ENCODE measurements around the gene GNAZ. TPM values are rescaled to one million over a fixed set of nuclear protein-coding genes. Genes with fewer than 3 reads are reported as not detected.

The GNAZ gene
- total RNA-seq, 2 experiments from 2014 or later, result 0.35 to 0.37 TPM

DNA sequence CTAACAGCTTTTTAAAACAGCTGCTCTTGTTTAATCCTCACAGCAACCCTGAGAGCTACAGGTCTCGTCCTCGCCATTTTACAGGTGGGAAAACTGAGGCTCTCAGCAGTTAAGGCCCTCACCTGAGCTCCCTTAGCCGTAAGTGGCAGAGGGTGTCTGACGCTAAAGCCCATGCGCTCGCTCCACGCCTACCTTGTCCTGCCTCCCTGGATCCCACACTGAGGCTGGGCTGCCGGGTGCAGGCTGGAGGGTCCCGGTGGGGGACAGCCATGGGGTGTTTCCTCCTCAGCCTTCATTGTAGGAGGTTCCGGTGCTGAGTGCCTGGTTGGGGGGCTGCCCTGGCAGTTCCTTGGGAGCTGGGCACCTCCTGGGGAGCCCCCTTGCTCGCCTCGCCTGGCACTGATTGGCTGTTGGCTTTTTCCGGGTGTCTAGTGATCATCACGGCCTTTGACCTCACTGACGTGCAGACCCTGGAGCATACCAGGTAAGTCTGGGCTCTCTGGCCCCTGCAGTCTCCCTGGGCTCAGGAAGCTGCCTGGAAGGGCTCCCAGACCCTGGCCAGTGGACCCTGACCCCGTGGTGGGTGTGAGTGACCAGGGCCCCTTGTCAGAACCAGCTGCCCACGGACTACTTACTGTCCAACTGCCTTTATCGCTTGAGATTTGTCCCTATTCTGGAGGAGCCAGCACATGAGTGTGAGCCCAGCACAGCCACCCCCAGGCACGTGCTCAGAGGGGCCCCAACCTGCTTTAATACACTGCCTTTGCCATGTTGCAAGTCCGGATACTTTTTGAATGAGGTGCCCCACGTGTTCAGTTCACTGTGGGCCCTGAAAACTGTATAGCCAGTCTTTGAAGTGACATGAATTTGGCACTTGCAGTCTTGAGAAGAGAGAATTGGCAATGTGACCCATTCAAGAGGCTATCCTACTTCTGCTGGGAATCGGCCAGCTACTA is 87.5 kb downstream of the GNAZ start:
- no peak for DNase-seq

DNA sequence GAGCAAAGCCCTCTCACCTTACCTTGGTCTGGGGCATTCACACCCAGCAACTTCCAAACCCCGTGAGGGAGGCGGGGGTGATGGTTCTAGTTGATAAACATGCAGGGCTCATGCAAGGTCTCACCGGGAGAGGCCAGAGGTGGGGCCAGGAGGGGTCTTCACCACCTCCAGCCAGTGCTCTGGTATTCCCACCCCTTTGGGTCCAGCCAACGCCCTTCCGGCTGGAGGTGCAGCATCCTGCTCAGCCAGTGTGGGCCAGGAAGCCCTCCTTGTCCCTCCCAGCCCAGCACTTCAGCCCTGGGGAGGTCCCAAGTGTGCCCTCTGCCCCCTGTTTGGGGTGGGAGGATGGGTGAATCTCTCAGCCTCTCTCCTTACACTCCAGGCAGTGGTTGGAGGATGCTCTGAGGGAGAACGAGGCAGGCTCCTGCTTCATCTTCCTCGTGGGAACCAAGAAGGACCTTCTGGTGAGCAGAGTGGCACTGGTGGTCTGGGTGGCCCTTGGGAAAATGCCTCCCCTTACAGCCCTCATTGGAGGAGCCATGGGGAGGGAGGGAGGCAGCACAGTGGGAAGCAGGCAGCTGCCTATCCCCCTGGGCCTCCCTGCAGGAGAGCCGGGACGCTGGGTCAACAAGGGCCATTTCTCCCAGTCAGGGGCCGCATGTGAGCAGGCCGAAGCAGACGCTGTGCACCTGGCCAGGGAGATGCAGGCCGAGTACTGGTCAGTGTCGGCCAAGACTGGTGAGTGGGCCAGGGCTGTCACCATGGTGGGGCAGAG is 88.4 kb downstream of the GNAZ start:
- Mint-ChIP-seq H3K9me3 (no peaks in the 10 kb centered on the region), H3K27me3 (no peaks in the 10 kb centered on the region), H3K36me3 (ENCODE audit: low read depth) (no peaks in the 10 kb centered on the region), H3K4me3 (no peak overlapping the region), H3K27ac (no peak overlapping the region), H3K4me1 (peaks cover 5% of the 10 kb centered on the region)
- no peak for DNase-seq
- POLR2A ChIA-PET, result no interaction called here
- CTCF ChIA-PET, result interaction anchor here (1.4 kb wide), 1 partner anchor 123 kb away, joined by 3 read pairs; no protein-coding TSS in a partner anchor

More for the DNA sequence above, 87.5 kb downstream of the GNAZ start:
- Mint-ChIP-seq H3K9me3 (no peaks in the 10 kb centered on the region), H3K27me3 (no peaks in the 10 kb centered on the region), H3K4me3 (no peak overlapping the region), H3K4me1 (peaks cover 13% of the 10 kb centered on the region), H3K27ac (no peak overlapping the region), H3K36me3 (ENCODE audit: low read depth) (no peaks in the 10 kb centered on the region)
- CTCF ChIA-PET, result interaction anchor here (1.4 to 1.8 kb wide), 2 partner anchors 12 to 124 kb away, joined by 3 to 5 read pairs; partner anchors contain the start of gene RAB36
- POLR2A ChIA-PET, result no interaction called here

- H3K27ac Mint-ChIP-seq, result no peak overlapping the region
Observed at GRCh38 chr22:23159291-23159630, 88.9 kb downstream of the GNAZ start.

DNA sequence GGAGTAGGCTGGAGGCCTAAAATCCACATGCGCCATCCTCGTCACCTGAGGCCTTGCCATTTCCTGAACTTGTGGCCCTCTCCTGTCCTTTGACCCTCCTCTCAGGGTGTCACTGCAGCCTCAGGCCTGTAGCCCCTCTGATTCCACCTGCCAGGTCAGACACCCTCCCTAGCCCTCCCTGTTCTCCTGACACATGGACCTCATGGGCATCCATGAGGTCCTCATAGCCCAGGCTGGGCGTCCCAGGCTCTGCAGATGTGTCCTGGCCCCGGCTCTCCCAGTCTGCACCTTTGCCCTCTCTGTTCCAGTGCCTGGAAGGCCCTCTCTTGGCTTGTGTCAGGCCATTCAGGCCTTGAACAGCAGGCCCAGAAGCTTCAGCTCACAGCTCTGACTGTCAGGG is 90.7 kb downstream of the GNAZ start:
- ChIA-PET POLR2A (no interaction called here), CTCF (no interaction called here)
- Mint-ChIP-seq H3K4me1 (no peaks in the 10 kb centered on the region), H3K9me3 (no peaks in the 10 kb centered on the region), H3K4me3 (no peak overlapping the region), H3K27me3 (no peaks in the 10 kb centered on the region), H3K36me3 (ENCODE audit: low read depth) (no peaks in the 10 kb centered on the region), H3K27ac (no peak overlapping the region)
- no peak for DNase-seq

More at GRCh38 chr22:23159291-23159630, 88.9 kb downstream of the GNAZ start:
- H3K4me3 Mint-ChIP-seq, result no peak overlapping the region
- POLR2A ChIA-PET, result no interaction called here
- no peak for DNase-seq
- no peaks in the 10 kb centered on the region for H3K36me3 Mint-ChIP-seq (ENCODE audit: low read depth)
- no peaks in the 10 kb centered on the region for H3K9me3 Mint-ChIP-seq
- H3K4me1 Mint-ChIP-seq, result peaks cover 3% of the 10 kb centered on the region
- no peaks in the 10 kb centered on the region for H3K27me3 Mint-ChIP-seq
- CTCF ChIA-PET, result no interaction called here

DNA sequence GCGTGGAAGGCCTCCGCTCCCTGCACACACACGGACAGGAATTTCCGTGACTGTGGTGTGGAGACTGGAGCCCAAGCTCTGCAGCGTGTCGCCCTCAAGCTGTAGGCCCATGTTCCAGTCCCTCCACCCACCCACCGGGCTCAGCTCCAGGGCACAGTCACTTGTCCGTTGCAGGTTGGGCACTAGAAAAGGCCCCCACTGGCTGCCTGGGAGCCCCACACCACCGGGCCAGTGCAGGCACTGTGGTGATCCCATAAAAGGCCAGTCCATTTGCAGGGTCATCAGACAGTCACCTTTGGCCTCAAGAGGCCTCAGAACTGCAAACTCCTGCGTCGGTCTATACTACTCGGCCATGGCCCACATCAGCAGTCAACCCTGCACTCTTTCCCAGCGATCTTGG is 91.3 kb downstream of the GNAZ start:
- Mint-ChIP-seq H3K27ac (no peak overlapping the region), H3K27me3 (no peaks in the 10 kb centered on the region), H3K9me3 (no peaks in the 10 kb centered on the region), H3K4me1 (no peaks in the 10 kb centered on the region), H3K36me3 (ENCODE audit: low read depth) (no peaks in the 10 kb centered on the region), H3K4me3 (no peak overlapping the region)
- CTCF ChIA-PET, result no interaction called here
- DNase-seq, result no peak
- POLR2A ChIA-PET, result no interaction called here

- POLR2A ChIA-PET, result no interaction called here
- no peaks in the 10 kb centered on the region for H3K9me3 Mint-ChIP-seq
- no peak for DNase-seq
- H3K27ac Mint-ChIP-seq, result no peak overlapping the region
- no peaks in the 10 kb centered on the region for H3K4me1 Mint-ChIP-seq
- no peaks in the 10 kb centered on the region for H3K36me3 Mint-ChIP-seq (ENCODE audit: low read depth)
- H3K4me3 Mint-ChIP-seq, result no peak overlapping the region
- CTCF ChIA-PET, result interaction anchor here (0.6 to 2.4 kb wide), 3 partner anchors 11 to 118 kb away, joined by 3 to 10 read pairs (median 5); no protein-coding TSS in a partner anchor
- no peaks in the 10 kb centered on the region for H3K27me3 Mint-ChIP-seq
Observed at GRCh38 chr22:23163665-23164064, 93.3 kb downstream of the GNAZ start.

- ChIA-PET POLR2A (no interaction called here), CTCF (interaction anchor here (0.7 to 2.4 kb wide), 2 partner anchors 13 to 118 kb away, joined by 5 to 10 read pairs; no protein-coding TSS in a partner anchor)
- Mint-ChIP-seq H3K27me3 (no peaks in the 10 kb centered on the region), H3K9me3 (no peaks in the 10 kb centered on the region), H3K36me3 (ENCODE audit: low read depth) (no peaks in the 10 kb centered on the region), H3K27ac (no peak overlapping the region), H3K4me3 (no peak overlapping the region), H3K4me1 (no peaks in the 10 kb centered on the region)
- DNase-seq, result no peak
Observed at GRCh38 chr22:23164091-23164490, 93.8 kb downstream of the GNAZ start.

- no peaks in the 10 kb centered on the region for H3K9me3 Mint-ChIP-seq
- no peaks in the 10 kb centered on the region for H3K27me3 Mint-ChIP-seq
- no peak overlapping the region for H3K4me3 Mint-ChIP-seq
- no peak for DNase-seq
- H3K36me3 Mint-ChIP-seq (ENCODE audit: low read depth), result no peaks in the 10 kb centered on the region
- no peaks in the 10 kb centered on the region for H3K4me1 Mint-ChIP-seq
- ChIA-PET POLR2A (no interaction called here), CTCF (interaction anchor here (1.2 kb wide), 1 partner anchor 116 kb away, joined by 3 read pairs; no protein-coding TSS in a partner anchor)
- H3K27ac Mint-ChIP-seq, result no peak overlapping the region
Observed at GRCh38 chr22:23166042-23166831, 95.9 kb downstream of the GNAZ start.

- ChIA-PET CTCF (interaction anchor here (1.2 kb wide), 1 partner anchor 115 kb away, joined by 3 read pairs; no protein-coding TSS in a partner anchor), POLR2A (no interaction called here)
- H3K27ac Mint-ChIP-seq, result no peak overlapping the region
- H3K9me3 Mint-ChIP-seq, result no peaks in the 10 kb centered on the region
- no peak overlapping the region for H3K4me3 Mint-ChIP-seq
- no peaks in the 10 kb centered on the region for H3K4me1 Mint-ChIP-seq
- no peaks in the 10 kb centered on the region for H3K36me3 Mint-ChIP-seq (ENCODE audit: low read depth)
- H3K27me3 Mint-ChIP-seq, result no peaks in the 10 kb centered on the region
- DNase-seq, result no peak
Observed at GRCh38 chr22:23166841-23167616, 96.7 kb downstream of the GNAZ start.

DNA sequence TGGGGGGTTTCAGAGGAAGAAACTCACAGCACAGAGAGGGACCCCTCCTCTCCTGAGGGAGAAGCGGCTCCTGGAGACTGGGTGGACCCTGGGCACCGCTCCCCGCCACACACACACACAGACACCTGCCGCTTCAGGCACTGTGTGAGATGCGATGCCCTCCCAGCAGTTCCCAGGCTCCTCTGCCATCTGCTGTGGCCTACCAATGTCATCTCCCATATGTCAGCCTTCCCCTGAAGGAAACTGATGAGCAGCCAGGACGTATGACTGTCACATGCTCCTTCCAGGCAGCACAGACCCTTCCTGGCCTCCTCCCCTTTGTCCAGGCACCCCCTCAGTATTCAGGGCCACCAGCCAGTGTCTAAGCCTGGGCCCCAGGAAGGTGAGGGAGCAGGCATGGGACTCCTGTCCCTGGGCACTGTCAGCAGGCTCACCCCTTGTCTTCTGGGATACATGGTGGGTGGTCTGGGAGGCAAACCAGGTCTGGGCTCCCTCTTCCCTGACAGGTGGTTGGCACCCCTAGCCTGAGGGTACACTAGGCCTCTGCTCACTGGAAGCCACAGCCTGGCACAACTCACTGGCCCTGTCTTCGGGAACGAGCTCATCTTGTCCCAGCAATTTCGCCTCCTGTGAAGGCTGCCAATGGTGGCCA is 98.2 kb downstream of the GNAZ start:
- Mint-ChIP-seq H3K4me3 (no peak overlapping the region), H3K36me3 (ENCODE audit: low read depth) (no peaks in the 10 kb centered on the region), H3K27me3 (no peaks in the 10 kb centered on the region), H3K27ac (no peak overlapping the region), H3K4me1 (no peaks in the 10 kb centered on the region), H3K9me3 (no peaks in the 10 kb centered on the region)
- POLR2A ChIA-PET, result no interaction called here
- no peak for DNase-seq
- CTCF ChIA-PET, result interaction anchor here (1.1 to 1.2 kb wide), 2 partner anchors 9 to 51 kb away, joined by 3 read pairs; no protein-coding TSS in a partner anchor

DNA sequence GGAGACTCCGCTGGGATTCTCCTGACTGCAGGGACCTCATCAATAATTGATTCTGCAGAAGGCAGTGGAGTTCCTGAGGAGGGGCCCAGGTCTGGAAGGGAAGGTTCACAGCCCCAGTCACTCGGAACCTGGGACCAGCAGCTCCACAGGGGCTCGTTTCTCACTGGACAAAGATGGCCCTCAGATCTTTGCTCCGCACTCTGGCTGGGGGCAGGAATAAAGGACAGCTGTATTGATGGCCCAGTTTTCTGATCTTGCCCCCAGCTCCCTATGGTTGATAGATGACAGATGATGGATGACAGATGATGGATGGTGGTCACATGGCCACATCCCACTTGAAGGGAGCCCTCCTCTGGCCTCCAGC is 98.7 kb downstream of the GNAZ start:
- Mint-ChIP-seq H3K4me1 (peaks cover 2% of the 10 kb centered on the region), H3K27me3 (no peaks in the 10 kb centered on the region), H3K9me3 (no peaks in the 10 kb centered on the region), H3K27ac (no peak overlapping the region), H3K36me3 (ENCODE audit: low read depth) (no peaks in the 10 kb centered on the region), H3K4me3 (no peak overlapping the region)
- ChIA-PET POLR2A (no interaction called here), CTCF (interaction anchor here (1.1 to 1.2 kb wide), 2 partner anchors 9 to 51 kb away, joined by 3 read pairs; no protein-coding TSS in a partner anchor)
- DNase-seq, result no peak
